ENCODE measurements around the gene CEACAM16.

DNA sequence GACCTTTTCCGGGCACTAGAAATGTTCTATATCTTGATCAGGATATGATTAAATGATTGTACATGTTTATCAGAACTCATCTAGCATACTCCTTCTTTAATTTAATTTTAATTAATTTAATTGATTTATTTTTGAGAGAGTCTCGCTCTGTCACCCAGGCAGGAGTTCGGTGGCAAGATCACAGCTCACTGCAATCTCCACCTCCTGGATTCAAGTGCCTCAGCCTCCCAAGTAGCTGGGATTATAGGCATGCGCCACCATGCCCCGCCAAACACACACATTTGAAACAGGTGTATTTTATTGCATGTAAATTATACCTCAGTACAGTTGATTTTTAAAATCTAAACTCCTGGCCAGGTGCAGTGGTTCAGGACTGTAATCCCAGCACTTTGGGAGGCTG is 32.1 kb downstream of the CEACAM16 start:
- TF ChIP-seq, protein P1, sequence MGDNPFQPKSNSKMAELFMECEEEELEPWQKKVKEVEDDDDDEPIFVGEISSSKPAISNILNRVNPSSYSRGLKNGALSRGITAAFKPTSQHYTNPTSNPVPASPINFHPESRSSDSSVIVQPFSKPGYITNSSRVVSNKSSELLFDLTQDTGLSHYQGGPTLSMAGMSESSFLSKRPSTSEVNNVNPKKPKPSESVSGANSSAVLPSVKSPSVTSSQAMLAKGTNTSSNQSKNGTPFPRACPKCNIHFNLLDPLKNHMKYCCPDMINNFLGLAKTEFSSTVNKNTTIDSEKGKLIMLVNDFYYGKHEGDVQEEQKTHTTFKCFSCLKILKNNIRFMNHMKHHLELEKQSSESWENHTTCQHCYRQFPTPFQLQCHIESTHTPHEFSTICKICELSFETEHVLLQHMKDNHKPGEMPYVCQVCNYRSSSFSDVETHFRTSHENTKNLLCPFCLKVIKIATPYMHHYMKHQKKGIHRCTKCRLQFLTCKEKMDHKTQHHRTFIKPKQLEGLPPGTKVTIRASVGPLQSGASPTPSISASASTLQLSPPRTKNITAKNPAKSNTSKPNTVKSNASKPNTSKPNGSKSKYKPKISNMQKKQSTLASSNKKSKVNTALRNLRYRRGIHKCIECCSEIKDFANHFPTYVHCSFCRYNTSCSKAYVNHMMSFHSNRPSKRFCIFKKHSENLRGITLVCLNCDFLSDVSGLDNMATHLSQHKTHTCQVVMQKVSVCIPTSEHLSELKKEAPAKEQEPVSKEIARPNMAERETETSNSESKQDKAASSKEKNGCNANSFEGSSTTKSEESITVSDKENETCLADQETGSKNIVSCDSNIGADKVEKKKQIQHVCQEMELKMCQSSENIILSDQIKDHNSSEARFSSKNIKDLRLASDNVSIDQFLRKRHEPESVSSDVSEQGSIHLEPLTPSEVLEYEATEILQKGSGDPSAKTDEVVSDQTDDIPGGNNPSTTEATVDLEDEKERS (tag by site-specific recombination; IDR thresholded peaks at IDR 0.05): no peak
- TF ChIP-seq ZNF561 (tag by site-specific recombination; IDR thresholded peaks at IDR 0.05; ENCODE audit: borderline replicate concordance) (no peak), HOXA7 (CRISPR knock-in tag; IDR thresholded peaks at IDR 0.05; ENCODE audit: borderline replicate concordance) (no peak), ZNF311 (tag by site-specific recombination; IDR thresholded peaks at IDR 0.05; ENCODE audit: borderline replicate concordance) (no peak), YY1 (tag by site-specific recombination; IDR thresholded peaks at IDR 0.05) (no peak)
- TF ChIP-seq, protein P2, sequence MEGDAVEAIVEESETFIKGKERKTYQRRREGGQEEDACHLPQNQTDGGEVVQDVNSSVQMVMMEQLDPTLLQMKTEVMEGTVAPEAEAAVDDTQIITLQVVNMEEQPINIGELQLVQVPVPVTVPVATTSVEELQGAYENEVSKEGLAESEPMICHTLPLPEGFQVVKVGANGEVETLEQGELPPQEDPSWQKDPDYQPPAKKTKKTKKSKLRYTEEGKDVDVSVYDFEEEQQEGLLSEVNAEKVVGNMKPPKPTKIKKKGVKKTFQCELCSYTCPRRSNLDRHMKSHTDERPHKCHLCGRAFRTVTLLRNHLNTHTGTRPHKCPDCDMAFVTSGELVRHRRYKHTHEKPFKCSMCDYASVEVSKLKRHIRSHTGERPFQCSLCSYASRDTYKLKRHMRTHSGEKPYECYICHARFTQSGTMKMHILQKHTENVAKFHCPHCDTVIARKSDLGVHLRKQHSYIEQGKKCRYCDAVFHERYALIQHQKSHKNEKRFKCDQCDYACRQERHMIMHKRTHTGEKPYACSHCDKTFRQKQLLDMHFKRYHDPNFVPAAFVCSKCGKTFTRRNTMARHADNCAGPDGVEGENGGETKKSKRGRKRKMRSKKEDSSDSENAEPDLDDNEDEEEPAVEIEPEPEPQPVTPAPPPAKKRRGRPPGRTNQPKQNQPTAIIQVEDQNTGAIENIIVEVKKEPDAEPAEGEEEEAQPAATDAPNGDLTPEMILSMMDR (tag by site-specific recombination; IDR thresholded peaks at IDR 0.05): no peak
- TF ChIP-seq, protein P3, sequence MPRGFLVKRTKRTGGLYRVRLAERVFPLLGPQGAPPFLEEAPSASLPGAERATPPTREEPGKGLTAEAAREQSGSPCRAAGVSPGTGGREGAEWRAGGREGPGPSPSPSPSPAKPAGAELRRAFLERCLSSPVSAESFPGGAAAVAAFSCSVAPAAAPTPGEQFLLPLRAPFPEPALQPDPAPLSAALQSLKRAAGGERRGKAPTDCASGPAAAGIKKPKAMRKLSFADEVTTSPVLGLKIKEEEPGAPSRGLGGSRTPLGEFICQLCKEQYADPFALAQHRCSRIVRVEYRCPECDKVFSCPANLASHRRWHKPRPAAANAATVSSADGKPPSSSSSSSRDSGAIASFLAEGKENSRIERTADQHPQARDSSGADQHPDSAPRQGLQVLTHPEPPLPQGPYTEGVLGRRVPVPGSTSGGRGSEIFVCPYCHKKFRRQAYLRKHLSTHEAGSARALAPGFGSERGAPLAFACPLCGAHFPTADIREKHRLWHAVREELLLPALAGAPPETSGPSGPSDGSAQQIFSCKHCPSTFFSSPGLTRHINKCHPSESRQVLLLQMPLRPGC (tag by site-specific recombination; IDR thresholded peaks at IDR 0.05): no peak
